Keratinocyte (primary cell): ENCODE data around the gene WDR19.

ENCODE experiments used
- CTCF ChIP-seq, 3 experiments: IDR thresholded peaks in 1 of 3; conservative IDR thresholded peaks in 1 of 3; optimal IDR thresholded peaks in 1 of 3; 2 replicates in 2 of 3; 3 replicates in 1 of 3; pipeline versions ENCODE3 to v1.5.1; 2011; ENCODE audit warnings: low read length in 3 of 3, mild to moderate bottlenecking in 3 of 3, moderate library complexity in 2 of 3, control low read depth in 1 of 3, inconsistent platforms in 1 of 3; ENCODE audit not compliant: insufficient read depth in 2 of 3; ENCODE audit errors: extremely low read depth in 1 of 3
- EZH2 ChIP-seq: IDR thresholded peaks from one replicate; pipeline ENCODE4 v1.6.1; 2012; ENCODE audit warnings: inconsistent platforms, mild to moderate bottlenecking, low read length, moderate library complexity

GRCh38 chr4:39263895-39264294 lies 81.6 kb downstream of the WDR19 start:
- TF ChIP-seq CTCF (optimal IDR thresholded peaks at IDR 0.05 in 1 of 3, IDR thresholded peaks at IDR 0.05 in 1 of 3, conservative IDR thresholded peaks at IDR 0.05 in 1 of 3; ENCODE audit: extremely low read depth in 1 of 3, insufficient read depth in 2 of 3, low read length in 3 of 3) (no peak), EZH2 (no peak)
